Measurements from ENCODE around the gene SMCO4. TPM values are rescaled to one million over a fixed set of nuclear protein-coding genes. Genes with fewer than 3 reads are reported as not detected.
A peak's percentile ranks its signal among the peaks of the same experiment; 100 is the strongest.
"Not testable (repeated sequence)": the region's sequence is repeated elsewhere in the genome, so short reads cannot be mapped to it uniquely, and the experiment has no call there.

Gene SMCO4
- total RNA-seq, 1 experiment from 2014 or later = 27.5 TPM

DNA sequence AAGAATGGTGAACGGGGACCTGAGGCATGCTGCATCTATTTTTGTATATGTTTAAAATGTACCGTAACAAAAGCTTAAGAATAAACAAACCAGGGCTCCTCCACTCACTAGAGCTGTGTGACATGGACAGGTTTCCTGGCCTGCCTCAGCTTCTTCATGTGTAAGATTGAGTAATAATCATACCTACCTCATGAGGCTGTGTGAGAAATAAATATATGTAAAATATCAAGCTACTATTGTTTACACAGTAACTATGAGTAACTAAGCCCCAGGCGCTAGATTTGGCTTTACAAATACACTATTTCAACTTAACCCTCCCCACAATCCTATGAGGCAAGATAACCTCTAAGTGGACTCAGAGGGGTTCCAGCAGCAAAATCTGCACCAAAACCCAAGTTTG is 66.4 kb downstream of the SMCO4 start:
- no peak for DNase-seq (ENCODE audit: low read depth)

GRCh38 chr11:93474123-93474522 is 69.1 kb downstream of the SMCO4 start:
- no peak for DNase-seq (ENCODE audit: low read depth)

DNA sequence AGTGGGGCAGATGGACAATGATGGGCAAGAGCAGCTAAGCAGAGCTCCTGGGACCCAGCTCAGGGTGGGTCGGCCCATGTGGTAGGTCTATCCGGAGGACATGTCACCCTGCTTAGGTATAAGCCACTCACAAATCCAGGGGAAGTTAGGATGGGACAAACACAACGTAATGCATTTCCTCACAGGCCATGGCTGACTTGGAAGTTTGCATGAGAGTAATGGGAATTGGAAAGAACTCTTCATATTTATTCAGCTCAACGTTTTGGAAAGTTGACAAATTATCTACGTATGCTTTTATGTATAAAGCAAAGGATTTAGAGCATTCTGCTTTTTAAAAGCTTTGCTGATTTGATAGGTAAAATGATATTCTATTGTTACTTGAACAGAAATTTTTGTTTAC is 74.9 kb downstream of the SMCO4 start:
- no peak for DNase-seq (ENCODE audit: low read depth)

DNA sequence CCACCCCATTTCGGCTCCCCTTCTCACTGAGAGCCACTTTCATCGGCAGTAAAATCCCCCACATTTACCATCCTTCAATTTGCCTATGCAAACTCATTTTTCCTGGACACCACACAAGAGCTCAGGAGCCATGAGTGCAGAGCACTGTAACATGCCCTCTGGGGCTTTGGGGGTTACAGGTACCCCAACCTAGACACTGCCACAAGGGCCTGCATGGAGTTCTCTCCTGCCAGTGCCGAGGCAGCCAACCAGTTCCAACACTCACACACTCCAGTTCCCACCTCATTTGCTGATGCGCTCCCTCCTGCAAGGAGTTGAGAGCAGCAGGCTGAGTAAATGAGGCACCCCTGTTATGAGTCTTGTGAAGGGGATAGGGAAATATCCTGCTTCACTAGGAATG is 76.1 kb downstream of the SMCO4 start:
- DNase-seq (ENCODE audit: low read depth) = no peak

DNA sequence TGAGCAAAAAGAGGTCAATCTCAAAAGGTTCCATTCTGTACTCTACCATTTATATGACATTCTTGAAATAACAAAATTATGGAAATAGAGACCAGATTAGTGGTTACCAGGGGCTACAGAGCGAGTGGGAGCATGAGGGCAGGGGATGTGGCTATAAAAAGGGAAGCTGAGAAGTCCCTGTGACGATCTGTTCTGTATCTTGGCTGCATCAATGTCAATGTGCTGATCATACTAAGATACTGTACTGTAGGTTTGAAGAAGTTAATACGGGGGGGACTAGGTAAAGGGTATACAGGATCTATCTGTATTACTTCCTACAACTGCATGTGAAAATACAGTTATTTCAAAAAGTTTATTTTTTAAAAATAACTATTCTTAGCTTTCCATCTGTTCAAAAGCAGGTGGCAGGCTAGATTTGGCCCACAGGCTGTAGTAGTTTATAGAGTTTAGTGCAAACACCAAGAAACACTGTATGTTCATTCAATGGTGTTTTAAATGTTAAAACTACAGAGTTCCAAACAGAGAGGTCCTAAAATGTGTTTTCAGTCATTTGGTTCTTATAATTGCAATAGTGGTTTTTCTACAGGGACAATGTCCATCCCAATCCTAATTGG is 78.2 kb downstream of the SMCO4 start:
- DNase-seq (ENCODE audit: low read depth) = no peak

DNA sequence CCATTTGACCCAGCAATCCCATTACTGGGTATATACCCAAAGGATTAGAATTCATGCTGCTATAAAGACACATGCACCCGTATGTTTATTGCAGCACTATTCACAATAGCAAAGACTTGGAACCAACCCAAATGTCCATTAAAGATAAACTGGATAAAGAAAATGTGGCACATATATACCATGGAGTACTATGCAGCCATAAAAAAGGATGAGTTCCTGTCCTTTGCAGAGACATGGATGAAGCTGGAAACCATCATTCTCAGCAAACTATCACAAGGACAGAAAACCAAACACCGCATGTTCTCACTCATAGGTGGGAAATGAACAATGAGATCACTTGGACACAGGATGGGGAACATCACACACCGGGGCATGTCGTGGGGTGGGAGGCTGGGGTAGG is 79.5 kb downstream of the SMCO4 start:
- not testable (repeated sequence) for DNase-seq (ENCODE audit: low read depth)

DNA sequence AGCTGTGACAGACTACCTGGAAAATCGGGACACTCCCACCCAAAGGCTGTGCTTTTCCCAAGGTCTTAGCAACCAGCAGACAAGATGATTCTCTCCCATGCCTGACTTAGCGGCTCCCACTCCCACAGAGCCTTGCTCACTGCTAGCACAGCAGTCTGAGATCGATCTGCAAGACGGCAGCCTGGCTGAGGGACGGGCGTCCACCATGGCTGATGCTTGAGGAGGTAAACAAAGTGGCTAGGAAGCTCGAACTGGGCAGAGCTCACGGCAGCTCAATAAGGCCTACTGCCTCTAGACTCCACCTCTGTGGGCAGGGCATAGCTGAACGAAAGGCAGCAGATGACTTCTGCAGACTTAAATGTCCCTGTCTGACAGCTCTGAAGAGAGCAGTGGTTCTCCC is 84.9 kb downstream of the SMCO4 start:
- DNase-seq (ENCODE audit: low read depth) = no peak

GRCh38 chr11:93444617-93445073 is 98.5 kb downstream of the SMCO4 start:
- DNase-seq (ENCODE audit: low read depth) = peak; percentile 74

- DNase-seq (ENCODE audit: low read depth) = not testable (repeated sequence)
Measured at GRCh38 chr11:93443232-93443631, 100.0 kb downstream of the SMCO4 start.

- no peak for DNase-seq (ENCODE audit: low read depth)
Measured at GRCh38 chr11:93432247-93432646, 110.9 kb downstream of the SMCO4 start.

Other genes with a start within 250 kb of the SMCO4 start
- gene DEUP1, start 212.6 kb downstream of the SMCO4 start, total RNA-seq (2014; rRNA removed; shearing (Covaris generic)) = not detected in 2 replicates
- 18.5 and 20.6 TPM in 2 replicates for gene CEP295, start 118.3 kb upstream of the SMCO4 start, total RNA-seq (2014; rRNA removed; shearing (Covaris generic))
- gene TAF1D, start 198.1 kb upstream of the SMCO4 start, total RNA-seq (2014; rRNA removed; shearing (Covaris generic)) = 143 and 167 TPM in 2 replicates
- gene C11orf54, start 198.3 kb upstream of the SMCO4 start, total RNA-seq (2014; rRNA removed; shearing (Covaris generic)) = 13.5 and 18.2 TPM in 2 replicates
- gene MED17, start 240.9 kb upstream of the SMCO4 start, total RNA-seq (2014; rRNA removed; shearing (Covaris generic)) = 30.7 and 31.3 TPM in 2 replicates

Measured in Daoy (cell line).